Measurements from ENCODE around the gene CHRNA7. TPM values are rescaled to one million over a fixed set of nuclear protein-coding genes. Genes with fewer than 3 reads are reported as not detected.
"Not testable (repeated sequence)": the region's sequence is repeated elsewhere in the genome, so short reads cannot be mapped to it uniquely, and the experiment has no call there.

The CHRNA7 gene
- total RNA-seq, 2 experiments from 2014 or later = not detected

DNA sequence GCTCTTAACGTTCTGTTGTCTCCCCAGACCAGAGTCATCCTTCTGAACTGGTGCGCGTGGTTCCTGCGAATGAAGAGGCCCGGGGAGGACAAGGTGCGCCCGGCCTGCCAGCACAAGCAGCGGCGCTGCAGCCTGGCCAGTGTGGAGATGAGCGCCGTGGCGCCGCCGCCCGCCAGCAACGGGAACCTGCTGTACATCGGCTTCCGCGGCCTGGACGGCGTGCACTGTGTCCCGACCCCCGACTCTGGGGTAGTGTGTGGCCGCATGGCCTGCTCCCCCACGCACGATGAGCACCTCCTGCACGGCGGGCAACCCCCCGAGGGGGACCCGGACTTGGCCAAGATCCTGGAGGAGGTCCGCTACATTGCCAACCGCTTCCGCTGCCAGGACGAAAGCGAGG lies 137.6 kb downstream of the CHRNA7 start:
- POLR2A ChIA-PET; H3K36me3 Mint-ChIP-seq; H3K4me3 Mint-ChIP-seq; H3K27ac Mint-ChIP-seq; H3K27me3 Mint-ChIP-seq; CTCF ChIA-PET; H3K9me3 Mint-ChIP-seq; H3K4me1 Mint-ChIP-seq (ENCODE audit: low read depth); DNase-seq; intact Hi-C loops (cut with micrococcal nuclease): not testable (repeated sequence)

DNA sequence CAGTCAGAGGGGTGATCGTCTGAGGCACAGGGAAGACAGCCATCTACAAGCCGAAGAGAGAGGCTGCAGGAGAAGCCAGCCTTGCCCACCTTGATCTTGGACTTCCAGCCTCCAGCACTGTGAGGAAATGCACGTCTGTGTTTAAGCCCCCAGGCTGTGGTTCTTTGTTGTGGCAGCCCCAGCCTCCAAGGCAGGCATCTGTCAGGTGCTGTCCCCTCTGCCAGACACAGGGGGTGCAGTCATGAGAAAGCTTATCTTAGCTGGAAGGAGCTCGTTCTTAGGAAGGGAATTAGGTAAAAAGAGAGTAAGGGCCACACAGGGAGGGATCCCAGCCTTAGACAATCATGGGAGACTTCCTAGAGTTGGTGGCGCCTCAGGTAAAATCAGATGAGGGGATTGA lies 150.3 kb downstream of the CHRNA7 start:
- H3K4me1 Mint-ChIP-seq (ENCODE audit: low read depth); H3K36me3 Mint-ChIP-seq; H3K9me3 Mint-ChIP-seq; DNase-seq; H3K4me3 Mint-ChIP-seq; H3K27ac Mint-ChIP-seq; intact Hi-C loops (cut with micrococcal nuclease); CTCF ChIA-PET; H3K27me3 Mint-ChIP-seq; POLR2A ChIA-PET: not testable (repeated sequence)

DNA sequence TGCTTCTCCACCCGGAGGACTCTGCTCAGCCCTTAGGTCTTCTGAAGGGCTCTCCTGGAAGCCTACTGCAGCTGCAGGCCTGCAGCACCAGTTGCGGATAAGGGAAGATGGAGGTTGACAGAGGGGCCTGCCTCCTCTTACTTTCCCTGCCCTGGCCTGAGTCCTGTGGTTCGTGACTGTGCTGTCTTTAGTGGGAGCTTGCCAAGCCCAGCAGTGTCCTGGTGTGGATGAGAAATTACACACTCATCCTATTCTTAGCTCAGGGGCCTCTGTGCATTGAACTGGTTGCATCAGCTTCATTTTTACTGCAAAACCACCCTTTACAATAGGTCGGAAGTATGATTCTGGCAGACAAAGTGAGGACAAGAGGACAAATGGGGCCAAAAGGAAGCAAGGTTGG lies 163.5 kb downstream of the CHRNA7 start:
- POLR2A ChIA-PET; intact Hi-C loops (cut with micrococcal nuclease): not testable (repeated sequence)

DNA sequence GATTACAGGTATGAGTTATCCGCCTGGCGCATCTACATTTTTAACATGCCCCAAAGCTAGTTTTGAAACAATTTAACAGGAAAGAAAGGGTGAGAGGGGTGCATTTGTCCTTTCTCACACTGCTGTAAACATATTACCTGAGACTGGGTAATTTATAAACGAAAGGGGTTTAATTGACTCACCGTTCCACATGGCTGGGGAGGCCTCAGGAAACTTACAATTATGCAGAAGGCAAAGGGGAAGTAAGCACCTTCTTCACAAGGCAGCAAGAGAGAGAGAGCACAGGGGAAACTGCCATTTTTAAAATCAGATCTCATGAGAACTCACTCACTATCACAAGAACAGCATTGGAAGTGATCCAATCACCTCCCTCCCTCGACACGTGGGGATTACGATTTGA lies 165.9 kb downstream of the CHRNA7 start:
- CTCF ChIA-PET; H3K4me3 Mint-ChIP-seq; POLR2A ChIA-PET; H3K27me3 Mint-ChIP-seq; DNase-seq; intact Hi-C loops (cut with micrococcal nuclease); H3K4me1 Mint-ChIP-seq (ENCODE audit: low read depth); H3K36me3 Mint-ChIP-seq; H3K9me3 Mint-ChIP-seq; H3K27ac Mint-ChIP-seq: not testable (repeated sequence)

More for the DNA sequence above, 163.5 kb downstream of the CHRNA7 start:
- H3K9me3 Mint-ChIP-seq; H3K27me3 Mint-ChIP-seq; DNase-seq; H3K27ac Mint-ChIP-seq; H3K4me1 Mint-ChIP-seq (ENCODE audit: low read depth); H3K4me3 Mint-ChIP-seq; CTCF ChIA-PET; H3K36me3 Mint-ChIP-seq: not testable (repeated sequence)

DNA sequence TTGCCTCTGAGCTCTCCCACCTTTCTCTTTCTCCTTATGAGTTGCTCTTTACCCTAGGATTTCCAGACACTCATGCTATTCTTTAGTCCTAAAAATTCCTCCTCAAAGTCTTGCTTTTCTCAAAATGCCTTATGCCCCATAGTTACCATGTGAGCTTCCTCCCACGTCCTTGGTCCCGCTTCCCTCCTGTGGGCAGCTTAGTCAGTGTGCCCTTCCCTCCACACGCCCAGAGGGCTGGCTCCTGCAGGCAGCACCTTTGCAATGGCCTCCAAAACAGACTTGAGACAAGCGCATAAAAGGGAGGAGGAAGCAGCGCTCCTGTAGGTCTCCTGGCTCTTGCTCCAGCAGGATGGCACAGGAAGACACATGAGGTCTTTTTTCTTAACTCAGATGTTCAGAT lies 168.6 kb downstream of the CHRNA7 start:
- H3K9me3 Mint-ChIP-seq; H3K27me3 Mint-ChIP-seq; H3K4me3 Mint-ChIP-seq; H3K27ac Mint-ChIP-seq; DNase-seq; POLR2A ChIA-PET; H3K36me3 Mint-ChIP-seq; intact Hi-C loops (cut with micrococcal nuclease); CTCF ChIA-PET; H3K4me1 Mint-ChIP-seq (ENCODE audit: low read depth): not testable (repeated sequence)

DNA sequence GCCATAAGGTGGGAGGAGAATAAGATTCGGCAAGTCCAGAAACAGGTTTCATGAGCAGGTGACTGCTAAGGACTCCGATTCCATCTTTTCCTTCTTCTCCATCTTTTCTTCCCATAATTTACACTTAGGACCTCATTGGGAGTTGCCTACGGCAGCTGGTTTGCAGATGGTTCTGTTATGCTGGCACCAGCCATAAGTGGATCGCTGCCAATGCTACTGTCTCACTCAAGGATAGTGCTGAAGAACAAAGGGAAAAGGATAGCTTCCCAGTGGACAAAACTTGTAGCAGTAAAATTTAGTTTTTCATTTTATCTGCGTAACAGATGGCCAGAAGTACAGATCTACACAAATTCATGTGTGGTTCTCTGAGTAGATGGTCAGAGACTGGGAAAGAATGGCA lies 178.8 kb downstream of the CHRNA7 start:
- H3K4me3 Mint-ChIP-seq; H3K27me3 Mint-ChIP-seq; intact Hi-C loops (cut with micrococcal nuclease); CTCF ChIA-PET; H3K36me3 Mint-ChIP-seq; H3K9me3 Mint-ChIP-seq; H3K27ac Mint-ChIP-seq; DNase-seq; POLR2A ChIA-PET; H3K4me1 Mint-ChIP-seq (ENCODE audit: low read depth): not testable (repeated sequence)

DNA sequence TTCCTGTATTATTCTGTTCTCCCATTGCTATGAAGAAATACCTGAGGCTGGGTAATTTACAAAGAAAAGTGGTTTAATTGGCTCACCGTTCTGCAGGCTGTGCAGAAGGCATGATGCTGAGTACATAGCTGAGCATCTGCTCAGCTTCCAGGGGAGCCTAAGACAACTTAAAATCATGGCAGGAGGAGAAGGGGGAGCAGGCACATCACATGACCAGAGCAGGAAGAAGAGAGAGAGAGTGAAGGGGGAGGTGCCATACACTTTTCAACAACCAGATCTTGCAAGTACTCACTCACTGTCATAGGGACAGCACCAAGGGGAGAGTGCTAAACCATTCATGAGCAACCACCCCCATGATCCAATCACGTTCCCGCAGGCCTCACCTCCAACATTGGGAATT lies 188.4 kb downstream of the CHRNA7 start:
- H3K36me3 Mint-ChIP-seq = no peaks in the 10 kb centered on the region
- H3K9me3 Mint-ChIP-seq = peaks cover 21% of the 10 kb centered on the region
- ChIA-PET CTCF (no interaction called here), POLR2A (no interaction called here)
- no peaks in the 10 kb centered on the region for H3K4me1 Mint-ChIP-seq (ENCODE audit: low read depth)
- no peak overlapping the region for H3K27ac Mint-ChIP-seq
- no peak for DNase-seq
- intact Hi-C loops (cut with micrococcal nuclease) = no loop called here
- H3K4me3 Mint-ChIP-seq = no peak overlapping the region
- peaks cover 2% of the 10 kb centered on the region for H3K27me3 Mint-ChIP-seq

Other genes with a start within 250 kb of the CHRNA7 start
- gene OTUD7A, start 159.8 kb upstream of the CHRNA7 start, total RNA-seq = 1 to 10 TPM; 1.5 to 1.7 TPM

Measured in activated CD4-positive, alpha-beta memory T cell treated with anti-CD3 and anti-CD28 coated beads for 36 hours (primary cell).